ENCODE data around the gene KCNQ1OT1.

GRCh38 chr11:2561696-2562581 lies 137.9 kb downstream of the KCNQ1OT1 start:
- TF ChIP-seq TCF7L2 (IDR thresholded peaks at IDR 0.05; ENCODE audit: borderline replicate concordance, low read depth, low read length) (no peak), ZBTB8A (tag by site-specific recombination; IDR thresholded peaks at IDR 0.05) (no peak), CTCF (tag by site-specific recombination; IDR thresholded peaks at IDR 0.05) (no peak), ZNF274 (IDR thresholded peaks at IDR 0.05; ENCODE audit: low read length) (no peak), ZNF274 (tag by site-specific recombination; IDR thresholded peaks at IDR 0.05; ENCODE audit: borderline replicate concordance) (no peak), ZNF561 (tag by site-specific recombination; IDR thresholded peaks at IDR 0.05; ENCODE audit: borderline replicate concordance) (no peak), KLF16 (tag by site-specific recombination; IDR thresholded peaks at IDR 0.05) (no peak), ZNF596 (tag by site-specific recombination; IDR thresholded peaks at IDR 0.05) (no peak), ZNF239 (tag by site-specific recombination; IDR thresholded peaks at IDR 0.05) (no peak), ATF2 (tag by site-specific recombination; IDR thresholded peaks at IDR 0.05; ENCODE audit: low read depth) (no peak), ZFP3 (tag by site-specific recombination; IDR thresholded peaks at IDR 0.05; ENCODE audit: low read depth) (no peak), TRIM28 (IDR thresholded peaks at IDR 0.05; ENCODE audit: borderline replicate concordance, low read length) (no peak), ZNF350 (tag by site-specific recombination; IDR thresholded peaks at IDR 0.05) (no peak), ZNF76 (tag by site-specific recombination; IDR thresholded peaks at IDR 0.05; ENCODE audit: borderline replicate concordance, low read depth) (no peak)
- TF ChIP-seq, protein P1, sequence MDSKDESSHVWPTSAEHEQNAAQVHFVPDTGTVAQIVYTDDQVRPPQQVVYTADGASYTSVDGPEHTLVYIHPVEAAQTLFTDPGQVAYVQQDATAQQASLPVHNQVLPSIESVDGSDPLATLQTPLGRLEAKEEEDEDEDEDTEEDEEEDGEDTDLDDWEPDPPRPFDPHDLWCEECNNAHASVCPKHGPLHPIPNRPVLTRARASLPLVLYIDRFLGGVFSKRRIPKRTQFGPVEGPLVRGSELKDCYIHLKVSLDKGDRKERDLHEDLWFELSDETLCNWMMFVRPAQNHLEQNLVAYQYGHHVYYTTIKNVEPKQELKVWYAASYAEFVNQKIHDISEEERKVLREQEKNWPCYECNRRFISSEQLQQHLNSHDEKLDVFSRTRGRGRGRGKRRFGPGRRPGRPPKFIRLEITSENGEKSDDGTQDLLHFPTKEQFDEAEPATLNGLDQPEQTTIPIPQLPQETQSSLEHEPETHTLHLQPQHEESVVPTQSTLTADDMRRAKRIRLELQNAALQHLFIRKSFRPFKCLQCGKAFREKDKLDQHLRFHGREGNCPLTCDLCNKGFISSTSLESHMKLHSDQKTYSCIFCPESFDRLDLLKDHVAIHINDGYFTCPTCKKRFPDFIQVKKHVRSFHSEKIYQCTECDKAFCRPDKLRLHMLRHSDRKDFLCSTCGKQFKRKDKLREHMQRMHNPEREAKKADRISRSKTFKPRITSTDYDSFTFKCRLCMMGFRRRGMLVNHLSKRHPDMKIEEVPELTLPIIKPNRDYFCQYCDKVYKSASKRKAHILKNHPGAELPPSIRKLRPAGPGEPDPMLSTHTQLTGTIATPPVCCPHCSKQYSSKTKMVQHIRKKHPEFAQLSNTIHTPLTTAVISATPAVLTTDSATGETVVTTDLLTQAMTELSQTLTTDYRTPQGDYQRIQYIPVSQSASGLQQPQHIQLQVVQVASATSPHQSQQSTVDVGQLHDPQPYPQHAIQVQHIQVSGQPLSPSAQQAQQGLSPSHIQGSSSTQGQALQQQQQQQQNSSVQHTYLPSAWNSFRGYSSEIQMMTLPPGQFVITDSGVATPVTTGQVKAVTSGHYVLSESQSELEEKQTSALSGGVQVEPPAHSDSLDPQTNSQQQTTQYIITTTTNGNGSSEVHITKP (tag by site-specific recombination; IDR thresholded peaks at IDR 0.05): no peak

Data from HEK293 (cell line).